ENCODE data around the gene DDX51.

DDX51 gene, protein sequence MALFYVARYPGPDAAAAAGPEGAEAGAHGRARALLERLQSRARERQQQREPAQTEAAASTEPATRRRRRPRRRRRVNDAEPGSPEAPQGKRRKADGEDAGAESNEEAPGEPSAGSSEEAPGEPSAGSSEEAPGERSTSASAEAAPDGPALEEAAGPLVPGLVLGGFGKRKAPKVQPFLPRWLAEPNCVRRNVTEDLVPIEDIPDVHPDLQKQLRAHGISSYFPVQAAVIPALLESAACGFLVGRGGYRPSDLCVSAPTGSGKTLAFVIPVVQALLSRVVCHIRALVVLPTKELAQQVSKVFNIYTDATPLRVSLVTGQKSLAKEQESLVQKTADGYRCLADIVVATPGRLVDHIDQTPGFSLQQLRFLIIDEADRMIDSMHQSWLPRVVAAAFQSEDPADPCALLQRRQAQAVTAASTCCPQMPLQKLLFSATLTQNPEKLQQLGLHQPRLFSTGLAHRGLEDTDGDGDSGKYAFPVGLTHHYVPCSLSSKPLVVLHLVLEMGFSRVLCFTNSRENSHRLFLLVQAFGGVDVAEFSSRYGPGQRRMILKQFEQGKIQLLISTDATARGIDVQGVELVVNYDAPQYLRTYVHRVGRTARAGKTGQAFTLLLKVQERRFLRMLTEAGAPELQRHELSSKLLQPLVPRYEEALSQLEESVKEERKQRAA

DNA sequence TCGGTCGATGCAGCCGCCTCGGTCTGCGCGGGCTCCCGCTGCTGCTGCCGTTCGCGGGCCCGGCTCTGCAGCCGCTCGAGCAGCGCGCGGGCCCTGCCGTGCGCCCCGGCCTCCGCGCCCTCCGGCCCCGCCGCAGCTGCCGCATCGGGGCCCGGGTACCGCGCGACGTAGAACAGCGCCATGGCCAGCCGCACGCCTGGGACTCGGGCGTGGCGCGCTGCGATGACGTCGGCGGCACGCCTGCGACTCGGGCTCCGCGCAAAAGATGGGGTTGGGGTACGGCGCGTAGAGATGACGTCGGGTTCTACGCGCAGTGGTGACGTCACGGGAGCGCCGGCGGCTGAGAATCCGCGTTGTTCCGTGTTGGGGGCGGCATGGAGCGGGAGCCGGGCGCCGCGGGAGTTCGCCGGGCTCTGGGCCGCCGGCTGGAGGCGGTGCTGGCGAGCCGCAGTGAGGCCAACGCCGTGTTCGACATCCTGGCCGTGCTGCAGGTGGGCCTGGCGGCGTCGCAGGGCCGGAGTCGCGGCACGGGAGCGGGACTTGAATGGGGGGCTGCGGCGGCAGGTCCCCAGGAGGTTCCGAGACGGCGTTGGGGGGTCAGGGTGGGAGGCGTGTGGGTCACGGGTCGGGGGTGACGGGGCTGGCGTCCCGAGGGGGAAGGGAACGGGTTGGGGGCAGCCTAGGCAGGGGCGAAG lies at the start of gene DDX51, which contains the start of gene NOC4L:
Gene DDX51 (minus strand): TSS at position 205 of the 695 bp plus-strand sequence. CDS start 23 bp downstream, at position 182.
Gene NOC4L (plus strand): TSS at position 343 of the 695 bp plus-strand sequence. CDS start 32 bp downstream, at position 375.
- no peak for FAIRE-seq

DNA sequence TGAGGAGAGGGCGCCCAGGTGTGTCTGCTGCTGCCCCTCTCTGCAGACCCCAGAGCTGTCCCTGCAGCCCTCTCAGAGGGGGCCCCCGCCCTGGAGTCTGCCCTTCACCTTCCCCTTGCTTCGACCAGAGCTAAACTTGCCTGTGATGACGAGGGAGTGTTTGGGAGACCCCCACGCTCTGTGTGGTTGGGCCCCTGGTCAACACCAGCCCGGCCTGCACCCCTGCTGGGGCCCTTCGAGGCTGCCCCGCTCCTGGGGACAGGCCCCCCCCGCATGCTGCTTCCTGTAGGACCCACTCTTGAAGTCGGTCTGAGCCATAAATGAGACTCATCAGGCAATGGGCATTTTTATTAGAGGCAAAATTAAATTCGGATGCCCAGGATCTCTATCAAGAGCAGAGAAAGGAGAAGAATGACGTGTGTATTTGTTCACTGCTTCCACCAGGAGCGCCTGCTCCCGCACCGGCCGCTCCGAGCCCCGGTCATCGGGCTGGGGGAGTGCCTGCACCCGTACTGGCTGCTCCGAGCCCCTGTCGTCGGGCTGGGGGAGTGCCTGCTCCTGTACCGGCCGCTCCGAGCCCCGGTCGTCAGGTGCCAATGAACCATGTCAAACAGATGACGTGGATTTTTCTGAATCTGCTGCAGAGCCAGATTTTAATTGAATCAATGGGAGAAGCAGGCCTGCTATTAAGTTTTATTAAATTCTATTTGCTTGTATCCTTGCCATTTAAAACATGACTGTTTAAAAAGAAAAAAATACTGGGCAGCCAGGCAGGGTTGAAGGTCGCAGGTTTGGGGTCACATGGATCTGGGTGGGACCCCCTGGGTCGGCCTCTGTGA lies 47.8 kb upstream of the DDX51 start:
- no peak for FAIRE-seq

DNA sequence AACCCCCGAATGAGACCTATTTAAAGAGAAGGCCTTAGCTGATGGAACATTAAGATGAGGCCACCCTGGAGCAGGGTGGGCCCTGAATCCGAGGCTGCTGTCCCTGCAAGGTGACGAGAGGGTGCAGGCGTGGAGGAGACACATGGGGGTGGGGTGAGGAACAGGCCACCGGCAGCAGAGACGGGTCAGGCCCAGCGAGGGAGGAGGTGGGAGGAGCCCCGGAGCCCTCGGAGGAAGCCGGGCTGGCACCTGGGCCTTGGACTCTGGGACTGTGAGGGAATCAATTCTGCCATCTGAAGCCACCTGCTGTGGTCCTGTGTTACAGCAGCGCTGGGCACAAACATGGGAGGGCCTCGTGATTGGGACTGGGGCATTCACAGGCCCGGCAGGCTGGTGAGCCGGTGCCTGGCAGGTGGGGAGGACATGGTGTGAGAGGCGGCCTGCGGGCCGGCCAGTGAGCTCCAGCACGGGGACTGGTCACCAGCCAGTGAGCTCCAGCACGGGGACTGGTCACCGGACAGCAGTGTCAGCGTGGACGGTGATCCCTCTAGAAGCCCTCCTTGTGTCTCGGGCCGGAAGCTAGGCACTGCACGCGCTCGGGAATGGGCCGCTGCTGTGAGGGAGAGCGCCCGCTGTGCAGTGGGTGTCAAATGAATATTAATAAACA lies 46.8 kb upstream of the DDX51 start:
- FAIRE-seq: no peak

DNA sequence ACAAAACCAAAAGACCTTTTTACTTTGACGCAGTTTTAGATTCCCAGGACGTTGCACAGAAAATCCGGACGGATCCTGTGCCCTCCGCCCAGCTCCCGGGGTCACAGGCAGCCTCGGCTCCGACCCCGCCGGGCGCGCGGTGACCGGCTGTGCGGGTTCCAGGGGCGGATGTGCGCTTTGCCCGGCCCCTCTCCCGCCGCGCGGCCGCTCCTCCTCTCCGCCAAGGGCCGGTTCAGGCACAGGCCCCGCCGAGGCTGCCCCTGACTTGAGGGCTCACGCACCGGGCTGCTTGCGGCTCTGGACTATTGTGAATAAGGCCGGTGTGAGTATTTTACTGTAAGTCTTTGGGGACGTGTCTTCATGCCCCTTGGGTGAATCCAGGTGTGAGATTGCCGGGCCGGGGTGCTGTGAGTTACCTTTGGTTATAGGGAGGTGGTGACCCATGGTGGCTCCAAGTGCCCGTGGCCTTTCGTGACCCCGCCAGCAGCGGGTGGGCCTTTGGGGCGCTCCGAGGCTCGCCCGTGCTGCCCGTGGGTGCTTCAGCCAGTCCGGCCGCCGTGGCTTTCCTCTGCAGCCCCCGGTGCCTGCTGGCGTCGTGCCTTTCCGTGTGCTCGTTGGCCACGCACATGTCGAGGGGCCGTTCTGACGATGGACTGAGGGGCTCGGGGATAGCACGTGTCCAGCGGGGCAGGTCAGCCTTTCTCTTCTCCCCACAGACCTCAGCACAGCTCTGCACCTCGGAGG lies 46.1 kb upstream of the DDX51 start:
- no peak for FAIRE-seq

DNA sequence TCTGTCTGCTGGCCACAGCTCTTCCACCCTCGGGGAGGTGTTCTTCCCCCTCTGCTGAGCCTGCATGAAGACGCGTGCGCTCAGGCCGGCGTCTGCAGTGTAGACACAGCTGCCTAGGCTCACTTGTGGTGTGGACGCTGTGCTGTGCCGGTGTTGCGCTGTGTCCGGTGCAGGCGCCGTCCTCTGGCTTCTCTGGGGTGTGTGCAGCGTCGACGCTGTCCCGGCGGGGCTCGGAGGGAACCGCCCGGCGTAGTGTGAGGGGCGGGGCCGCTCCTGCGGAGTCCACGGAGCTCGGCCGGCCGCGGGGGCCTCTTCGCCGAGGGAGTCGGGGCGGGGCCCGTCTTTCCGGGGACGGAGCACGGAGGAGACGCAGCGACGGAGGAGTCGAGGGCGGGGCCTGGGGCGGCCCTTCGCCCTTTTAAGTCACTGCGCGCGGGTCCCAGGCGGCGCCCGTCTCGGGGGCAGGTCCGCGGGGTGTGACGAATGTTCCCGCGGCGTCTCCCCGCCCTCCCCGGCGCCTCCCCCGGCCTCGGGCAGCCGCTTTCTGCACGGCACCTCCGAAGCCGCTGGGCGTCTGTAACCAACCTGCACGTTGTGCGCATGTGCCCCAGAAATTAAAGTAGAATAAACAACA lies 45.4 kb upstream of the DDX51 start:
- FAIRE-seq: no peak

DNA sequence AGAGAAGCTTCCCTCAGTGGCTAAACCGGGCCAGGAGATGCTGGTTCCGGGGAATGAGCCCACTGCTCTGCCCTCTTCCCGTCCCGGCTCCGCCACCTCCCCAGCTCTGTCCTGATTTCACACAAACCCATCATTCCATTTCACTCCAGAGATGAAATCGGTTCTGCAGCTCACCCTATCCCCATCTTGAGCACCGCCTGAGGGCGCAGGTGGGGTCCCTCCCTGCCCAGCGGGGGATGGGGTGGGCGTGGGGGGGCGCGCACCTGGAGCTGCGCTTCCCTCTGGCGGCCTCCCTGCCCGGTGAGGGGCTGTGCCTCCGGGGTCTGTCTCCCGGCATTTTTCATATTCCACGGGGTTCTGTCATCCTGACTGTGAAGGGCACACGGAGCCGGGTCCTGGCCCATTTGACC lies 44.8 kb upstream of the DDX51 start:
- FAIRE-seq: no peak

DNA sequence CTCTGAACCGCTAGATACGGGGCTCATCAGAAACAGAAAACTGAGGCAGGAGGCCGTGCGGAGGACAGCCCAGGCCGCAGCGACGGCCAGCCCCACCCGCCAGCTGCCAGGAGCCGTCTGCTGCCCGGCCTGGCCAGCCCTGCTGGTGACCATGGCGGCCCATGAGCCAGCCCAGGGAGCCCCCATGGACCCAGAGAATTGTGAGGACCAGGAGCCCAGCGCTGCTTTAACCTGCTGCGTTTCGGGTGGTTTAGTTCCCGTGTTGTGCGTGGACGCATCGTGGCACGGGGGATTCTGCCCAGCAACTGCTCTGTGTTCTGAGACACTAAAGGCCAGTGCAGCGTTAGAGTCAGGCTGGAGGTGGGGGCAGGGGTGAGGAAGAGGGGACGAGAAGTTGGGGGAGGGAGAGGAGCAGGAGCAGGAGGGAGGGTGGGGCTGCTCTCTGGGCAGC lies 44.4 kb upstream of the DDX51 start:
- FAIRE-seq: no peak

DNA sequence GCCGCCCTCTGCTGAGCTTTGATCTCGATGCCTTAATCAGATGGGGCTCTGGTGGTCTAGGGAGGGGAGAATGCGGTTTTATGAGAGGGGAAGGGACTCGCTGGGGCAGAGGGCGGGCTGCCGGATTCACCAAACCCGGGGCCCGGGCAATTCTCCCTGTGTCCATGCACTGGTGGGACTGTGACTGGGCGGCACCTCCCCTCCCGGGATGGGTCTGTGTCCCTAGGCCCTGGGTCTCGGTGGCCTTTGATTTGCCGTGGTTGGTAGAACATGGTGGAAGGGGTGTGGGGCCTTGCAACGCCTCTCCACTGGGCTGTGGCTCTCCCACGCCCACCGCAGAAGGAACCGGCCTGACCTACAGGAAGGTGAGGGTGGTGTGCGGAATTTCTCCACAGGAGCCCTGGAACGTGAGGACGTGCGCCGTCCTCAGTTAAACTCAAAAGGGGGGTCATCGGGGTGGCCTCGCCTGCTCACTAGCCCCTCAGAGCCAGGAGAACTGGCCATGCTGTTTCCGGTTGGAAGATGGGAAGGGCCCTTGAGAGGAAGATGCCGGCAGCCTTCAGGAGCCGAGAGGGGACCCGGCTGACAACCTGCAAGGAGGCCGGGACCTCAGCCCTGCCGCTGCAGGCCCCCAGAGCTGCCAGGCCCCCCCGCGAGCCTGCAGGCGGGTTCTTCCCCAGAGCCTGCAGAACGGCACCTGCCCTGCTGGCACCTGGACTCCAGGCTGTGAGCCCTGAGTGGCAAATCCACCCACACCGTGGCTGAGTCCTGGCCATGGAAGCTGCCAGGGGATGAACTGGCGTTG lies 43.7 kb upstream of the DDX51 start:
- no peak for FAIRE-seq

DNA sequence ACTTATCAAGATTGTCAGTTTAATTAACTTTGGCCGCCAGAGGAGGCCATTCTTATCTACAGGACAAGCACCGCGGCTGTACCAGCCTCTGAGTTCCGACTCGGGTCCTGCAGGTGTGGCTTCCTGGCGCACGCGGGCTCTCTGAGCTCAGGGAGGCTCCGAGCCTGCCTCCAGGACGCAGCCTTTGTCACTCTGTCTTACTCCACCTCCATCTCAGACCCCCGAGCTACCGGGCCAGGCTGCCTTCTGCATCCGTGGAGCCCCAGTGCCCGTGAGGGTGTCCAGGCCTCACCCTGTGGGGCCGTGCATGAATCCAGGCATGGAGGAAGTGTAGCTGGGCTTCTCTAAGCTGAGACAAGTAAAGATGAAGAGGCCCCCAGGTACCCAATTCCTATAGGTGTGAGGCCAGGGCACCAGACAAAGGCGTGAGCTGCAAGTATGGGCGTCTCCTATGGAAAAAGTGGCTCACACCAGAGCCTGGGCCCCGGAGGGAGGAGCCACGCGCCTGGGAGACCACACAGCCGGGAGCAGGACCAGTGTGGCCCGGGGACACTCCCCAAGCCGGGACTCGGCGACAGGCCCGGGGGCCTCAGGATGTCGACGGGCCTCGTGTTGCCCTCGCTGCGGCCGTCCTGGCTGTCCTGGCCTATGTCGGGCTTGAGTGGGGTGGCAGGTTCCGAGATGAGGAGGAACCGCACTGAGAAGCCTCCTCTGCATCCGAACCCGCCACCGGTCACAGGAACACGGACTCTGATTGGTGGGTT lies 42.9 kb upstream of the DDX51 start:
- FAIRE-seq: no peak

DNA sequence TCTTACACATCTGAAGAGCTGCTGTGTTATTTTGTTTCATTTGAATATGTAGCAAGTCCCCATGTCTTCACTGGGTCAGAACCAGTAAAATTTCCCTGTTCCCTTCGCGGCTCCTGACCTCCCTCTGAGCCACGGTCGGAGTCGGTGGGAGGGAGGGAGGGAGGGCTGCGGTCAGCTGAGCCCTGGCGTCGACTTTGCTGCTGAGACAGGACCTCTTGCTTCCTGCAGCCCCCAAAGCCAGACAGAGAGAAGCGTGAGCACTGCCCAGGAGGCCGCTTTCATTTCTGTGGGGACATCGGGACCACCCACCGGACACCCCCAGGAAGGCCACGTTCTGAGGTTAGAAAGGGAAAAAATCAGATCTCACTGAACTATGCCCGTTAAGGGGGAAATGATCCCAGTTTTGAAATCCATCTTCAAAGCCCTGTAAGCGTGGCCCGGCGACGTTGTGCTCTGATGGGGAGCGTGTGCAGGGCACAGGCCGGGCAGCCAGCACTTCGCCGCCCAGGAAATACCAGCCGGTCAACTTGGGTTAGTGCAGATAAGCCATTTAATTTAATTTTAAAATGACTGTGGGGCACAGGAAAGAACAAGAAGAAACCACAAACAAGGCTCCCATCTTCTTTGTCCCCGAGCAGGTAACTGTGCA lies 42.2 kb upstream of the DDX51 start:
- FAIRE-seq: no peak

DNA sequence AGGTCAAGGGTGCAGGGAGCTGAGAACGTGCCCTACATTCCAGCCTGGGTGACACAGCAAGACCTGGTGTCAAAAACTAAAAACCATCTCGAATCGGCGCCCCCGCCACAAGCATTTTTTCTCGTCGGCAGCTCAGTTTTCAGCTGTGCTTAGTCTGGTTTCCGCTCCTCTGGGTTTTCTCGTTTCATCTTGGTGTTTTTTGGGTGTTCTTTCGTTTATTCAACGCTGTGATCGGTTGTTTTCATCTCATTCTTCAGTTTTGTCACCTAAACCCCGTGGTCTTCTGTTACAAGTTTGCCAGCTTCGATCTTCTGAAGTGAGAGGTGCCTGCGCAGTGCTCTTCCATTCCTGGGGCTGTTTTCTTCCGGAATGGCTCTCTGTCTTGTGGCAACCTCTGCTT lies 41.6 kb upstream of the DDX51 start:
- FAIRE-seq: no peak

DNA sequence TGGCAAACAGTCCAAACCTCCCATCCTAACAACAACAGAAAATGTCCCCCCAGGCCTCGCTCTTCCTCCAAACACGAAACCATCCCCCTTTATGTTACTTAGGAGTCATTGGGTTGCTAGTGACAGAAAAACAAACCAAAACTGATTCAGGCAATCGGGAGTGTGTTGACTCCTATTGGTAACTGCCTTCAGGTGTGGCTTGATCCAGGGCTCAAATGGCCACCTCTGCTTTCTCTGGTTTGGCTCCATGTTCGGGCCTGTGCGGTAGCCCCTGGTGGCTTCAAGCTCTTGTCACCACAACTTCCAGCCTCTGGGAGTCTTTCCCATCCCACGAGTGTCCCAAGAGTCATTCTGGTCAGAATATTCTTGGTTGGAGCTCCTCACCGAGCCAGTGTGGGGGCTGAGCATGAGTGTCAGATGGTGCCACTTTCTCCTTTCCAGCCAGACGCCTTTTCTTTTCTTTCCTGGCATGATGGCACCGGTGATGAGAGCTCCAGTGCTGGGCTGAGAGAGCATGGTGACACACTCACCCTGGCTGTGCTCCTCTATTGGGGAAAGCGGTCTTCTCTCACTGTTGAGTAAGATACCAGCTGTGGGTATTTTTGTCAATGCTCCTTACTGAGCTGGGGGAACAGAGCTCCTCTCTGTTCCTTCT lies 38.7 kb upstream of the DDX51 start:
- FAIRE-seq: no peak

DNA sequence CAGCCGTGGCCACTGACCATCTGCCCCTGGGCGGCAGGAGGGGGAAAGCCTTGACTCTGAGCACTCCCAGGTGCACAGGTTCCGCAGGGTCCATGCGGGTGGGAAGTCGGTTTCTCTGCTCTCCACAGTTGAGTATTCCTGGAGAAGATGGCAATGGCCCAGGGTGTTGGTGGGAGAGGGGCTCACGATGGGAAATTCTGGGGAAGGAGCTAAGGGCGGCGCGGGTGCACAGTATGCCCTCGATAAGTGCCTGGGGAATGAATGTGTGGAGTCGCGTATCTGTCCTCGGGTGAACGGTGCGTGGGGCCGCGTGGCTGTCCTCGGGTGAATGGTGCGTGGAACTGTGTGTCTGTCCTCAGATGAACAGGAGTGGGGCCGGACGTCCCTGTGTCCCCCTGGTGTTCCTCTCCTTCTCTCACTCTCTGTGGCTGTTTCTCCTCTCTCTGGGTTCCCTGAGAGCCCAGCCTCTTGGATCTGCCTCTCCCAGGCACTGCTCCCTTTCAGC lies 38.1 kb upstream of the DDX51 start:
- FAIRE-seq: no peak

DNA sequence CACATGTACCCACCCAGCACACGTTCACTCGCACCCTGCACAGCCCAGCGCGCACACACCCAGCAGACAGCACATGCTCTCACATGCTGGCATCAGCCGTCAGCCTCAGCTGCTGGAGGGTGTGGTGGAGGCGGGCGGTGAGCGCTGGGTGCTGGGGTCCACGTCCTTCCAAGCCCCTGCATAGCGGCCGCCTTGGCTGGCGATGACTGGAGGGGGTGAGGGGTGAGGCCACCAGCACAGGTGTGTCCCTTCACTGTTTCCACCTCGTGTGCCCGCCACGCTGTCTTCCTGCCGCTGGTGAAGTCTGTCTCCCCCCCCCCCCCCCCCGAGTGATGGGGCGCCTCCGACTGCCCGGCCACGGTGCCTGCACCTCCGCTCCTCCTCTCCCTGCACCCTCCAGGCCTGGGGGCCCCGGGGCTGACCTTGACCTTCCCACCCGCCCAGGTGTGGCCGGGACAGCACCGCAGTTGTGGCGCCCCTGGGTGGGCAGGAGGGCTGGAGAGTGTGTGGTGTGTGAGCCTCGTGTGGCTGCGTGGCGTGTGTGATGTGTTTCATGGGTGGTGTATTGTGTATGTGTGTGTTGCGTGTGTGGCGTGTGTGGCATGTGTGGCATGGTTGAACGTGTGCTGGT lies 37.6 kb upstream of the DDX51 start:
- FAIRE-seq: no peak

DNA sequence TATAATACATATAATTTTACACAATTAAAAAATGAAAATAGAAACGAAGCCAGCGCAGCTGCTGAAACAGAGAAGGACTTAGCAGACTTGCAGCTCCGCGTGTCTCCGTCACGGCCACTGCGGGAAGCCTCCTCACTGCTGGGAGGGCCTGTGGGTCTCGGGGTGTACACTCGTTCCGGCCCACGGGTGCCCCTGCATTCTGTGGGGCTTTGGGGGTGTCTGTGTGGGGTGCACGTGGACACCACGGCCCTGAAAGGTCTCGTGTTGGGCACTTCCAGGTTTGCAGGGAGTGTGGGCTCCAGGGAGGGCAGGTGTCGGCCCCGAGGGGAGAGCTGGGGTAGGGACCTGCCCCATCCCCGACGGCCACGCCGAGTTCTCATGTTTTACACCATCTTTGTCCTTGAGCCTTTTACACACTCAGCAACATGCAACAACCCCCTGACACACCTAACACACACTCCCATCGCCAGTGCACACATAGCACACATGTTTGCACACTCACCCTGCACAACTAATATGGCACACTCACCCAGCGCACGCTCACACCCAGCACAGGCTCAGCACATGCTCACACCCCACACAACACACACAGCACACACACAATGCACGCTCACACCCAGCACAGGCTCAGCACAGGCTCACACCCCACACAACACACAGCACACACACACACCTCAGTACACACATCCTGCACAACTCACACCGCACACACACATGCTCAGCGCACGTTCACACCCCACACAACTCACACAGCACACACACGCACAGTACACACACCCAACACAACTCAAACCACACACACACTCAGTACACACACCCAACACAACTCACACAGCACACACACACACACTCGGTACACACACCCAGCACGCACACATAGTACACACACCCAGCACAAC lies 36.8 kb upstream of the DDX51 start:
- FAIRE-seq: no peak
